ENCODE measurements around the gene ARL15.
A peak's percentile ranks its signal among the peaks of the same experiment; 100 is the strongest.
"Not testable (repeated sequence)": the region's sequence is repeated elsewhere in the genome, so short reads cannot be mapped to it uniquely, and the experiment has no call there.

Gene ARL15

GRCh38 chr5:54310433-54311175 is at the start of gene ARL15:
Gene ARL15, minus strand, starts transcription at chr5:54310573.
- peak; percentile 64 to 99 (median 96) for DNase-seq

DNA sequence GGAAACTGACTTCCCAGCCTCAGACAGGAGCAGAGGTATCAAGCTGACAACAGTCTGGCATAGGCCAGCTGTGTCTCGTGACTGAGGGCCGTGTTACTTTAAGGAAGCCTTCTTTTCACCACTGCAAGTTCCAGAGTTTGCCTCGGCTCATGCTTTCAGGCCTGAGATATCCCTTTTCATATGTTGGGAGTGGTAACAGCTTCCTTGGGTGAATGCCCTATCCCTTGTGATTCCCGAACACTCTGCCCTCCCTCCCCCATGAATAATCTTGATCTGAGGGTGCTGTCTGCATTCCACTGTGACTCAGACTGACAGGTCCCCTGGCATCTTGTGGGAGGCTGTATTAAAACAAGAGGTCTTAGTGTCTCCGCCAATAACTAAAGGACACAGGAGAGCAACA is 49.7 kb upstream of the ARL15 start:
- DNase-seq = no peak

- DNase-seq = no peak
Measured at GRCh38 chr5:54357408-54358058, 47.2 kb upstream of the ARL15 start.

DNA sequence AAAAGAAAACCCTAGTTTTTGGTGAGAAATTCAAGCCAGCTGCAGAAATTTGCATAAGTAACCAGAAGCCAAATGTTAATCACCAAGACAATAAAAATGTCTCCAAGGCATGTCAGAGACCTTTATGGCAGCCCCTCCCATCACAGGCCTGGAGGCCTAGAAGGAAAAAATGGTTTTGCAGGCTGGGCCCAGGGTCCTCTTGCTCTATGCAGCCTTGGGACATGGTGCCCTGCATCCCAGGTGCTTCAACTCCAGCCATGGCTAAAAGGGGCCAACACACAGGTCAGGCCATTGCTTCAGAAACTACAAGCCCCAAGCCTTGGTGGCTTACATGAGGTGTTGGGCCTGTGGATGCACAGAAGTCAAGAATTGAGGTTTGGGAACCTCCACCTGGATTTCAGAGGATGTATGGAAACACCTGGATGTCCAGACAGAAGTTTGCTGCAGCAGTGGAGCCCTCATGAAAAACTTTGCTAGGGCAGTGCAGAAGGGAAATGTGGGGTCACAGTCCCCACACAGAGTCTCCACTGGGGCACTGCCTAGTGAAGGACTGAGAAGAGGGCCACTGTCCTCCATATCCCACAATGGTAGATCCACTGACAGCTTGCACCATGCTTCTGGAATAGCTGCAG is 43.7 kb upstream of the ARL15 start:
- DNase-seq = not testable (repeated sequence)

DNA sequence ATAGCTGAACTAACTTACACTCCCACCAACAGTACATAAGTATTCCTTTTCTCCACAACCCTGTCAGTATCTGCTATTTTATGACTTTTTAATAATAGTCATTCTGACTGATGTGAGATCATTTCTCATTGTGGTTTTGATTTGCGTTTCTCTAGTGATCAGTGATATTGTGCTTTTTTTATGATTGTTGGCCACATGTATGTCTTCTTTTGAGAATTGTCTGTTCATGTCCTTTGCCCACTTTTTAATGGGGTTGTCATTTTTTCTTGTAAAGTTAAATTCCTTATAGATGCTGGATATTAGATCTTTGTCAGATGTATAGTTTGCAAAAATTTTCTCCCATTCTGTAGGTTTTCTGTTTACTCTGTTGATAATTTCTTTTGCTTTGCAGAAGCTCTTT is 42.2 kb upstream of the ARL15 start:
- not testable (repeated sequence) for DNase-seq

DNA sequence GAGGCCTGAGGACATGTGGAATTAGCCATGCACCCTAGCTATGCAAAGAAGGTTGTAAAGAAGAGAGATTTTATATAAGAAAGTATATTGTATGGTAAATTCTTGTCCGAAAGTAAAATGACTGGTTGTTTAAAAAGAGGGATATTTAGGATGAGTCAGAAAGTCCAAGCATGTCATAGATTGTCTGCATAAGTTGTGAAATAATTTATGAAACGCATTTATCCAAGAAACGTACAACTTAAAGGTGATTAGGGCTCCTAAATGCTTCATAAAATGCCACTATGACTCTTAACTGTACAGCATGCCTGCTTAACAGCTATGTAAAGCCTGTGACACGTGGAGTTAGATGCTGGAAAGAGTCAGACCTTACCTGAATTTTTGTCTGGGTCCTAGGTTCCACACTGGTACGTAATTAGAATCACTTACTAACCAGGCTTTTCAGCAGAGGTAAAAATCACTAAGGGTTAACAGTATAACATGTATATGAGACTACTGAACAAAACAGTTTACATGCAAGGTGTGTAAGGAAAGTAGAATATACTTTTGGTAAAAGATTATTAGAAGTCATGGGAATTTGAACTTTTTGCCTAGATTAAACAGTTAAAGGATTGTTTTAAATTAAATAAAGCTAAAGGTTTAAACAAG is 37.0 kb upstream of the ARL15 start:
- DNase-seq = no peak

GRCh38 chr5:54344653-54345052 is 34.3 kb upstream of the ARL15 start:
- DNase-seq = no peak

DNA sequence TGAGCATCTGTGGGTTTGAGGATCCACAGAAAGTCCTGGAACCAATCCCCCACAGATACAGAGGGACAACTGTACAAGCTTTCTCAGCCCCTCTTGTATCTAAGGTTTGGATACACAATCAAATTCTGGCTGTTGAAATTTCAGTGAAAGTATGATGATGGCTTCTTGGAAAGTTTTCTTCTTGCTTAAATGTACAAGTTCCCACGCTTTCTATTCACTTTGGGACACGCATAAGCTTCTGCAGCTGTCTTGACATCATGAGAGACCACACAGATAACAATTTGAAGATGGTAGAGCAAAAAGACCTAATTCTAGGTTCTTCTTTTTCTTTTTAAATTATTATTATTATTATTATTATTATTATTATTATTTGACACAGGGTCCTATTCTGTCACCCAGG is 31.6 kb upstream of the ARL15 start:
- no peak for DNase-seq

- no peak for DNase-seq
Measured at GRCh38 chr5:54337523-54337922, 27.1 kb upstream of the ARL15 start.

DNA sequence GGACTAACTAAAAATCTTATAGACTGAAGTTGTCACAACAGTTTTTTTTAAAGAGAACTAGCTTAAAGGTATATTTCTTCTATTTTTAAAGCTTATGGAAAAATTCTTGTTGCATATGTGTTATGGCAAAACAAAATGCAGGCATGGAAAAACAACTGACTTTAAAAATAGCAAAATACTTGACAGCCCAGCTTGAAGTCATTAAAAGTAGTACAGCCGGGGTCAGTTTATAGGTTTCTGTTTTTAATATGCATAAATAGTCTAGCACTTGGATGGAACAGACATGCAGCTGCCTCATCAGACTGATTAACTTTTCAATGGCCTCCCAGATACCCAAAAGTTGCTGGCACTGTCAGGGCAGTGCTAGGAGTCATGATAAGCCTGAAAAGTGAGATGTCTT is 22.3 kb upstream of the ARL15 start:
- DNase-seq = no peak

DNA sequence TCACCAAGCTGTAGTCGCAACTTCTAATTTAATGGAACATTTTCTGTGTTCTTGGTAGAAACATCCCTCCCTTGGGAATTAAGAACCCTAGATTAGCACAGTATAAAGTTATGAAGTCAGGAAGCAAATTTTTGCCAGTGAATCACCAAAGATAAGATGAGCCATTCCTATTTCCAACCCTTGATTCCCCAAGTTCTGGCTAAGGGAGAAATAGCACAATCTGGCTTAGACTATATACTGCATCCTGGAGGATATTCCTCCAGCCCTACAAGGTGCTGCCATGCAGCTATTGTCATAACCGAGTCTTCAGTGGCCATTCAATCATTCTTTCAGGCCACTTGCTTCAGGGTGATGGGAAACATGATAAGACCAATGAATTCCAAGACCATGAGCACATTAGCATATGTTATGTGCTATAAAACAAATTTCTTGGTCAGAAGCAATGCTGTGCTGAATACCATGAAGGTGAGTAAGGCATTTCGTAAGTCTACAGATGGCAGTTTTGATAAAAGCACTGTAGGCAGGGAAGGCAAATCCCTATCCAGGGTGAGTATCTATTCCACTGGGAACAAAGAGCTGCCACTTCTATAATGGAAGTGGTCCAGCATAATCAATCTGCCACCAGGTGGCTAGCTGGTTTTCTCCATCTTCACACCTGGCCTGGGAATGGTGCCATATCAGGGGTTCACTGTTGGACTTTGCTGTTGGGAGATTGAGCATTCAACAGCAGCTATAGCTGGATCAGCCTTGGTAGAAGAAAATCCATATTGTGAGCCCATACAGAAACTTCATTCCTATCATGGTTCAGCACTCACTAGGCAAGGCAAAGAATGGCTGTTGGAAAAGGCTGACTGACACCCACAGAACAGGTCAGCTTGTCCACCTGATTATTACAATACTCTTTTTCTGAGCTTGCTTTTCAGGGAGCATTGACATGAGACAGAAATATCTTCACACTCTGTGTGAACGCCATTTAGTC is 19.6 kb upstream of the ARL15 start:
- DNase-seq = no peak

- no peak for DNase-seq
Measured at GRCh38 chr5:54326662-54327270, 16.4 kb upstream of the ARL15 start.

DNA sequence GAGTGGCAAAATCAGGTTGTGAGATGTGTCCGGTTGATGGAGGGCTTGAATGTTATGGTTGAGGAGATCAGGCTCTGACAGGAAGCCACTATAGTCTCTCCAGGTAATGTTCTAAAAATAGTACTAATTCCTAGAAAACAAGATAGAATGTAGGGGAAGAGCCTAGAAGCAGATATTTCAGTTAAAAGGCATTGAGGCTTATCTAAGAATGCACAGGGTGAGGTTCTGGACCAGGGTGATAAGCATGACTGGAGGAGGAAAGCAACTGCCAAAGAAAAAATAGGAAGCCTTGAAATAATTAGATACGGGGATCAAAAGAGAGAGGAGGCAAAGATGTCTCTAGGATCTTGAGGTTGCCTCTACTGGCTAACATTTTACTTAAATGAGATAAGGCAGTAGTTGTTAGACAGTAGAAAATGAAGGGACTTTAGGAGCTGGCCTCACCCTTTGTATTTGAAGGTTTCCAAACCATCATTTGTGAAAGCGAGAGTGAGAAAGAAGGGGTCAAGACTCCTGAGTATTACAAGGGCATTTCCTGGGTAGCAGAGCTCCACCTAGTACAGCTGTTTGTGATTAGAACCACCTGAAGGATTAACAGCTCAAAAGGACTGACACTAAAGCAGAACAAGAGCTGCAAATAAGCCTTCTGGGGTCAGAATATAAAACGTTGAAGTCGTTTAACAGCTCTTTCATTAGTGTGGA is 15.4 kb upstream of the ARL15 start:
- DNase-seq = no peak

GRCh38 chr5:54325272-54325609 is 14.9 kb upstream of the ARL15 start:
- DNase-seq = no peak

DNA sequence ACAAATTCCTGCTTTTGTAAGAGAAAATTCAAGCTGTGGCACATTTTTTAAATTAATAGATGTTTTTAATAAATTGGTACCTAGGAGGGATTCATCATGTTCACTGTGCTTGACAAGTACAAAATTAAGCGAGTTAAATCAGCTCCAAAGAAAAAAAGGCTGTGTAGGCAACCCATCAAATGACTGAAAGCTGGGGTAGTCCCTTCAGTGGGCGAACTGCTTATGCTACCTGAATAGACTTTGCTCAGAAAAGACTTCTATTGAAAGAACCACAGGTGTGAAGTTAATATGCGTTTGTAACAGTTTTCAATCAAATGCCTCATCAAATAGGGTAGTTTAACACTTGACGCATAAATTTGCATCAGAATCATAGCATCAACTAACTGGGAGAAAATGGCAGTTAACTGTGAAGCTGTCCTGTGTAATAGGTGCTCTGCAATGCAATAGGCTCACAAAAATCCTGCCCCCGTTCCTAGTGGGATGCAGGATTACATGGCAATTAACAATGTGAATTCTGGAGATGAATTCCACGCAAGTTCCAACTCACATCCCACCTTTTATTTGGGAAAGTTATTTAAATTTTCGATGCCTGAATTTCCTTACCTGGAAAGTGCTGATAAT is 14.4 kb upstream of the ARL15 start:
- peak in 1 of 51 donors; percentile 62 for DNase-seq

GRCh38 chr5:54323495-54323894 is 13.1 kb upstream of the ARL15 start:
- no peak for DNase-seq

DNA sequence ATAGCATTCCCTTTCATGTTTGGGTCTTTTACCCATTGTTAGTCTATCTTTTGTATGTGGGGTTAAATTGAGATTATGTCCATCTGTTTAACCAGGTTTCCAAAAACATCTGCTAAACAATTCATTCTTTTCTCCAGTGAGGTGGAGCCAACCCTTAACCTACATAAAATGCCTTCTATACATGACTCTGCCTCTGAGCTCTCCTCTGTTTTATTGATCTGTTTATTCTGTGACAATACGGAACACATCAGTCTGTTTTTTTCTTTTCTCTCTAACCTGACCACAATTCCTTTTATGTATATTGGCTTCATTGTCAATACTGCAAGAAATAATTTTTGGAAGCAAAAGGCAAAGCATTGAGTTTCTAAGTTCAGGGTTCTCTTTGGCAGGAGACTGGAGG is 9.9 kb upstream of the ARL15 start:
- DNase-seq = no peak

- DNase-seq = no peak
Measured at GRCh38 chr5:54317511-54318260, 7.3 kb upstream of the ARL15 start.

Data from hypothalamus (tissue), 51 donors.